BJ (cell line): ENCODE measurements around the gene CHRNE. TPM values are rescaled to one million over a fixed set of nuclear protein-coding genes. Genes with fewer than 3 reads are reported as not detected.
A peak's percentile ranks its signal among the peaks of the same experiment; 100 is the strongest.

Experiments
- CTCF ChIA-PET: fragments of 350-600 bp; formaldehyde crosslinking; extraction: SDS; loops from one replicate; lab custom pipeline; 2021; ENCODE audit warnings: antibody characterized with exemption, inconsistent platforms; lab: Yijun Ruan, JAX
- POLR2A ChIA-PET: fragments of 300-600 bp; sonication (Branson Sonifier 250); formaldehyde crosslinking; extraction: SDS; loops from one replicate; lab custom pipeline; 2021; ENCODE audit warnings: antibody characterized with exemption; lab: Charles Lee
- DNase-seq: peaks from one replicate; pipeline ENCODE4 v3.0.0-alpha.2; 2011; ENCODE audit warnings: low read depth
- H3K27me3 ChIP-seq: 2 replicates; pipeline ENCODE4 v1.6.0; 2011; ENCODE audit warnings: low read length; ENCODE audit not compliant: control insufficient read depth, insufficient read depth
- H3K36me3 ChIP-seq: 2 replicates; pipeline ENCODE4 v1.5.1; 2011; ENCODE audit warnings: low read length; ENCODE audit not compliant: control insufficient read depth, insufficient read depth
- H3K4me3 ChIP-seq: 2 replicates; pipeline ENCODE4 v1.5.1; 2011; ENCODE audit warnings: low read depth, mild to moderate bottlenecking, control low read depth, low read length
- polyA minus RNA-seq: library from RNA; depleted of rRNA, polyadenylated mRNA; stranded (reverse); fragments of >200 nt; gene quantifications from 2 replicates; pipeline ENCODE4 v1.2.3, GENCODE V29; 2011; rRNA and poly(A)+ RNA removed
- polyA plus RNA-seq: library from polyadenylated mRNA; depleted of rRNA; stranded (reverse); fragments of >200 nt; gene quantifications from 2 replicates; pipeline ENCODE4 v1.2.3, GENCODE V29; 2011; rRNA removed
- TF ChIP-seq, protein P1 (sequence below): IDR thresholded peaks from 2 replicates; pipeline ENCODE4 v1.5.1; 2011; ENCODE audit warnings: low read depth, mild to moderate bottlenecking, control low read depth, inconsistent platforms, low read length, moderate library complexity; ENCODE audit not compliant: insufficient read depth

Gene CHRNE
- polyA plus RNA-seq: 0.18 and 0.36 TPM in 2 replicates
- polyA minus RNA-seq: 0.15 and 0.43 TPM in 2 replicates

DNA sequence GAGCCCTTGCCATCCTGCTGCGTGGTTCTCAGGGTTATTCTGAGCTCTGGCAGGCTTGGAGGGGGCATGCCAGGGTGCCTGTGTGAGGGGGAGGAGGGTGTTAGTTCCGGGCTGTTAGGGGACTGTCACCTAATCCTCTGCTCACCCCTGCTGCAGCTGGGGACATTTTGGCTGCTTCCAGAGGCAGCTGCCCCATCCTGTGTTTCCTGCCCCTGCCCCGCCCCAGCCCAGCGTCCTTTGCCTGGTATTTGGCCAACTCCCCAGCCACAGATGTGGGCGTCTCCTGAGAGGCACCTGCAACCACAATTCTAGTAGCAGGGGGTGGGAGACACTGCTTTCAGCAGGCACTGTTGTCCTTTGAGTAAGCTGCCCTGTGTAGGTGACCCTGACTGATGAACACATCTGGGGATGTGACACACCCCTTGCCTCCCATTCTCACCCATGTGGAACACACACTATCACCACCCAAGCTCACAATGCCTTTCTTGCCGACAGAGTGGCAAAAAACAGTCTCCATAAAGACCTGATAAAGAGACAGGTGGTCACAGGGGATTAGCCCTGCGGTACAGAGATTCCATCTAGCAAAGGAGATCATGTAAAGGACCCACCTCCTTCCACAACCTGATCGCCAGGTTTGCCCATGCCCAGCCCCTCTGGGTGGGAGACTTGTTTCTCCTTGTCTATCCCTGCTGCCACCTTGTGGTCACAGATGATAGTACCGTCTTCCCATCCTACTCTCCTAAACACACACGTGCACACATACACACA lies at the start of gene CHRNE:
TSS of gene CHRNE (minus strand) at position 48 of the 768 bp plus-strand sequence. CDS start at position 13, 35 bp downstream.
- no peak for DNase-seq
- ChIA-PET CTCF (interaction anchor here (0.7 to 2.8 kb wide), 22 partner anchors 10 to 252 kb away, joined by 3 to 11 read pairs (median 4); partner anchors contain the start of genes ARRB2, RNF167, SLC25A11 and VMO1), POLR2A (no interaction called here)
- Histone ChIP-seq H3K36me3 (no peaks in the 10 kb centered on the region), H3K4me3 (no peak within 1 kb of the TSS), H3K27me3 (no peaks in the 10 kb centered on the region)
- TF ChIP-seq, protein P1, sequence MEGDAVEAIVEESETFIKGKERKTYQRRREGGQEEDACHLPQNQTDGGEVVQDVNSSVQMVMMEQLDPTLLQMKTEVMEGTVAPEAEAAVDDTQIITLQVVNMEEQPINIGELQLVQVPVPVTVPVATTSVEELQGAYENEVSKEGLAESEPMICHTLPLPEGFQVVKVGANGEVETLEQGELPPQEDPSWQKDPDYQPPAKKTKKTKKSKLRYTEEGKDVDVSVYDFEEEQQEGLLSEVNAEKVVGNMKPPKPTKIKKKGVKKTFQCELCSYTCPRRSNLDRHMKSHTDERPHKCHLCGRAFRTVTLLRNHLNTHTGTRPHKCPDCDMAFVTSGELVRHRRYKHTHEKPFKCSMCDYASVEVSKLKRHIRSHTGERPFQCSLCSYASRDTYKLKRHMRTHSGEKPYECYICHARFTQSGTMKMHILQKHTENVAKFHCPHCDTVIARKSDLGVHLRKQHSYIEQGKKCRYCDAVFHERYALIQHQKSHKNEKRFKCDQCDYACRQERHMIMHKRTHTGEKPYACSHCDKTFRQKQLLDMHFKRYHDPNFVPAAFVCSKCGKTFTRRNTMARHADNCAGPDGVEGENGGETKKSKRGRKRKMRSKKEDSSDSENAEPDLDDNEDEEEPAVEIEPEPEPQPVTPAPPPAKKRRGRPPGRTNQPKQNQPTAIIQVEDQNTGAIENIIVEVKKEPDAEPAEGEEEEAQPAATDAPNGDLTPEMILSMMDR: peak; percentile 82

DNA sequence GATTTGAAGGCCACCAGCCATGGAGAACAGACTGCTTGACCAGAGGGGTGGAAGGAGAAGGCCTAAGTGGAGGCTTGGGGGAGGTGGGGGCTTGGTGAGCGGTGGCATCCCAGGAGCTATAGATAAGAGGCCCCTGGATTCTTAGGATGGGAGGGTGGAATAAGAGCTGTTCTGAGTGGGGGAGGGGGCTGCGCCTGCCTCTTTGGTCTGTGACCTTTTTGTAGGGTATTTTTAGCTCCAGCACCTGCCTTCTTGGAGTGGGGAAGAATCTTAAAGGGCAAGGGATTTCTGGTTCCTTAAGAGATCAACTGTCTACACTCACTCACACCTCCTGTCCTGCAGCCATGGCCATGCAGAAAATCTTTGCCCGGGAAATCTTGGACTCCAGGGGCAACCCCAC lies 48.6 kb upstream of the CHRNE start:
- ChIA-PET CTCF (interaction anchor here (1.6 kb wide), 1 partner anchor 12 kb away, joined by 4 read pairs; no protein-coding TSS in a partner anchor), POLR2A (interaction anchor here (1.3 kb wide), 1 partner anchor 12 kb away, joined by 3 read pairs; the partner anchor contains the start of genes RNF167 and SLC25A11)
- TF ChIP-seq, protein P1: no peak
- H3K27me3 ChIP-seq: no peaks in the 10 kb centered on the region
- no peaks in the 10 kb centered on the region for H3K36me3 ChIP-seq
- DNase-seq: no peak
- H3K4me3 ChIP-seq: no peak overlapping the region

DNA sequence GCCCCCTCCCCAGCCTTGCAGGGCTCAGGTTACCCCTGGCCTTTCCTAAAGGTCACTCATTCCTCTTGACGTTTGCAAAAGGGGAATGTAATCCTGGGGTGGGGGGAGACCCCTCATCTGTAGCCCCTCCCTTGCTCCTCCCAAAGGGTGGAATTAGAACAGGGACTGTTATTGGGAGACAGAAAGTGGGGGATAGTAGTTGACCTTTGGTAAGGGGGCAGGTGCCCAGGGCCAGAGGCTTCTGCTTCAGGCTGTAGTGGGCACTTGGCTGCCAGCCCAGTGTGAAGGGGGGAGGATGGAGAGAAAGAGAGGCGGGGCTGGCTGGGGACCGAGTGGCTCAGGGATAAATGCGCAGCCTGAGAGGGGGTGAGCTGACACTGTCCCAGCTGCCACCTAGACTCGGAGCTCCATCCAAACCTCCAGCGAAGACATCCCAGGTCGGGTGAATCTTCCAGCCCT lies 47.9 kb upstream of the CHRNE start, which contains the start of gene ENO3:
TSS of gene ENO3 (plus strand) at position 374 of the 459 bp plus-strand sequence. CDS start 711 bp downstream, outside the sequence.
- peak within 1 kb of the TSS; percentile 92 for H3K4me3 ChIP-seq
- TF ChIP-seq, protein P1: no peak
- DNase-seq: no peak
- ChIA-PET POLR2A (interaction anchor here (1.3 kb wide), 1 partner anchor 11 kb away, joined by 3 read pairs; the partner anchor contains the start of genes RNF167 and SLC25A11), CTCF (no interaction called here)
- no peaks in the 10 kb centered on the region for H3K27me3 ChIP-seq
- peaks cover 4% of the 10 kb centered on the region for H3K36me3 ChIP-seq

DNA sequence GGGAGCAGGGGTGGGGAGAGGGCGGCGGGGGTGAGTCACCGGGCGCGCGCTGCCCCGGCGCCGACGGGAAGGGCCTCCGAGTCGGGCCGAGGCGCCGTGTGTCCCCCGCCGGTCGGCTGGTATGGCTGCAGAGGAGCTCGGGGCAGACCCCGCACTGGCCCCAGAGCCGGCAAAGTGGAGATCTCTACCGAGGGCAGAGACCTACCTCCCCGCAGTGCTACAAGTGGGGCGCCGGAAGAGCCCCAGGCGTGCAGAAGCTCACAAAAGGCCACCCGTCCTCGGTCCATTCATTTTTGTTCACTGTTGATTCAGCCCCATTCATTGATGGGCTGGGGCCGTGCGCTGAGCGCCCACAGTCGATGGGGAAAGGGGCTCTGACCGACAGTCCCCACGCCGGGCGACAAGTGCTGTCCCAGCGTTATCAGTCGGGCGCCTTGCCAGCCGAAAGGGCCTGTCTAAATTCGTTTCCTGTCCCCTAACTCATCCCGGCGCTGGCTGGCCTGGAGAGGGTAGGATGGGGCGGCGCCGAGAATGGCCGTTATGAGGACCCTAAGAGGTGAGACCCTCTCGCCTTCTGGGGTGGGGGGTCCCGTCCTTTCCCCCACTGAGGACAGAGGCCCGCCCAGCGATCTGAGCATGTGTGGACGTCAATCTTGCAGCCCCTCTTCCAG lies 47.3 kb upstream of the CHRNE start:
- TF ChIP-seq, protein P1: no peak
- Histone ChIP-seq H3K27me3 (no peaks in the 10 kb centered on the region), H3K4me3 (peak overlapping the region; percentile 92), H3K36me3 (peaks cover 9% of the 10 kb centered on the region)
- POLR2A ChIA-PET: interaction anchor here (0.6 kb wide), 1 partner anchor 17 kb away, joined by 3 read pairs; no protein-coding TSS in a partner anchor
- DNase-seq: no peak
- CTCF ChIA-PET: no interaction called here
